ENCODE results near the gene OSBPL10.
"Not testable (repeated sequence)": the region's sequence is repeated elsewhere in the genome, so short reads cannot be mapped to it uniquely, and the experiment has no call there.

Gene OSBPL10

DNA sequence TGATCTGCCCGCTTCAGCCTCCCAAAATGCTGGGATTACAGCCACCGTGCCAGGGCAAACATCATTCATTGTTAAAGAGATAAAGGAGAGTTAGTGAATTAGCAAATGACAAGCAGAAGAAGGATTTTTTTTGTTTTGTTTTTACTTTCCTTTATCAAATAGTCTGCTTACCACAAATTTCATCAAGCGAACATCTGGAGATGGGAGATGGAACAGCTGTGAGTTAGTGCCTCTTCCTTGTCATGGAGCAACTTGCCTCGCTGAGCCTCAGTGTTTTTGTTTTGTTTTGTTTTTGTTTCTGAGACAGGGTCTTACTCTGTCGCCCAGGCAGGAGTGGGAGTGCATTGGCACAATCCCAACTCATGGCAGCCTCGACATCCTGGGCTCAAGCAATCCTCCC lies 16.4 kb upstream of the OSBPL10 start:
- no peak for DNase-seq
- Histone ChIP-seq H3K27me3 (no peaks in the 10 kb centered on the region), H3K9me3 (peaks cover 0 to 4% (median 0%) of the 10 kb centered on the region in 3 donors), H3K27ac (no peak overlapping the region), H3K36me3 (peaks cover 0 to 2% (median 0%) of the 10 kb centered on the region in 3 donors), H3K4me3 (no peak overlapping the region), H3K4me1 (no peaks in the 10 kb centered on the region)
- TF ChIP-seq, protein P1, sequence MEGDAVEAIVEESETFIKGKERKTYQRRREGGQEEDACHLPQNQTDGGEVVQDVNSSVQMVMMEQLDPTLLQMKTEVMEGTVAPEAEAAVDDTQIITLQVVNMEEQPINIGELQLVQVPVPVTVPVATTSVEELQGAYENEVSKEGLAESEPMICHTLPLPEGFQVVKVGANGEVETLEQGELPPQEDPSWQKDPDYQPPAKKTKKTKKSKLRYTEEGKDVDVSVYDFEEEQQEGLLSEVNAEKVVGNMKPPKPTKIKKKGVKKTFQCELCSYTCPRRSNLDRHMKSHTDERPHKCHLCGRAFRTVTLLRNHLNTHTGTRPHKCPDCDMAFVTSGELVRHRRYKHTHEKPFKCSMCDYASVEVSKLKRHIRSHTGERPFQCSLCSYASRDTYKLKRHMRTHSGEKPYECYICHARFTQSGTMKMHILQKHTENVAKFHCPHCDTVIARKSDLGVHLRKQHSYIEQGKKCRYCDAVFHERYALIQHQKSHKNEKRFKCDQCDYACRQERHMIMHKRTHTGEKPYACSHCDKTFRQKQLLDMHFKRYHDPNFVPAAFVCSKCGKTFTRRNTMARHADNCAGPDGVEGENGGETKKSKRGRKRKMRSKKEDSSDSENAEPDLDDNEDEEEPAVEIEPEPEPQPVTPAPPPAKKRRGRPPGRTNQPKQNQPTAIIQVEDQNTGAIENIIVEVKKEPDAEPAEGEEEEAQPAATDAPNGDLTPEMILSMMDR (IDR thresholded peaks at IDR 0.05) = no peak
- intact Hi-C loops (cut with DNase I; ENCODE audit: low total_unique reads) = no loop called here

DNA sequence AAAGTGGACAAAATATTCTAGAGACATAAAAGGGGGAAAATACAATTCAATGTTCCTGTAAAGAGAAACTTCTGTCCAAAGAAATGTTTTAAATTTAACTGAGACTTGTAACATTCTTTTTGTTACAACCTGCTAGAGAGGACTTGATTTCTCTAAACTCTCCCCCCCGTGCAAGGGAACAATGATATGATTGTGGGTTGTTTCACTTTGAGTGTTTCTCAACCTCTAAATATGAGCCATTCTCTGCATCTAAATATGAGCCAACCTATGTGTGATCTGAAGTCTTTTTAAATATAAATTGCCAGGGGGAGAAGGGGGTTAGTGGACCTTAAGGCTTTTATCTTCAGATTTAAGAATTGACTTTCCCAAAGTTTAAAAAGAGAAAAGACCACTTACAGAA lies 15.1 kb upstream of the OSBPL10 start:
- intact Hi-C loops (cut with DNase I; ENCODE audit: low total_unique reads) = no loop called here
- TF ChIP-seq, protein P1 (IDR thresholded peaks at IDR 0.05) = no peak
- H3K36me3 ChIP-seq = peaks cover 0 to 4% (median 0%) of the 10 kb centered on the region in 3 donors
- H3K27ac ChIP-seq = no peak overlapping the region
- H3K4me3 ChIP-seq = no peak overlapping the region
- no peaks in the 10 kb centered on the region for H3K27me3 ChIP-seq
- no peak for DNase-seq
- H3K4me1 ChIP-seq = no peaks in the 10 kb centered on the region
- H3K9me3 ChIP-seq = peaks cover 0 to 11% (median 0%) of the 10 kb centered on the region in 3 donors

DNA sequence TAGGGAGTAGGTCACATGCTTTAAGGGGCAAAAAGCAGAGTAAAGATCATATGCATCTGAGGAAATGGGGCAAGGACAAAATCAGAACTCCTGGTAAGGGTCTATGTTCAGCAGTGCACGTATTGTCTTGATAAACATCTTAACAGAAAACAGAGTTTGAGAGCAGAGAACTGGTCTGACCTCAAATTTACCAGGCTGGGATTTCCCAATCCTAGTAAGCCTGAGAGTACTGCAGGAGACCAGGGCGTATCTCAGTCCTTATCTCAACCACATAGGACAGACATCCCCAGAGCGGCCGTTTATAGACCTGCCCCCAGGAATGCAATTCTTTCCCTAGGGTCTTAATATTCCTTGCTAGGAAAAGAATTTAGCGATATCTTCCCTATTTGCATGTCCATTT lies 14.0 kb upstream of the OSBPL10 start:
- H3K4me1 ChIP-seq; DNase-seq; H3K27me3 ChIP-seq; H3K27ac ChIP-seq; intact Hi-C loops (cut with DNase I; ENCODE audit: low total_unique reads); H3K36me3 ChIP-seq; H3K4me3 ChIP-seq: not testable (repeated sequence)
- peaks cover 0 to 22% (median 11%) of the 10 kb centered on the region in 3 donors for H3K9me3 ChIP-seq

DNA sequence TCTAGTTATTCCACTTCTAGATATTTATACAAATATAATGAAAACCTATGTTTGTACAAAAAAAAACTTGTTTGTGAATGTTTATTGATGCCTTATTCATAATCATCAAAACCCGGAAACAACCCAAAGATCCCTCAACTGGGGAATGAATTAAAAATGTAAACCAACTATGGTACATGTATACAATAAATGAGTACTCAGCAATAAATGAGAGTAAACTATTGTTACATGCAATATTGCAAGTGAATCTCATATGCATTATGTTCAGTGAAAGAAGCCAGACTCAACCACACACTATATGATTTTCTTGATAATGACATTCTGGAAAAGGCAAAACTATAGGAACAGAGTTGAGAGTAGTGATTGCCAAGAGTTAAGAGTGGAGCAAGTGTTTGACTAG lies 12.8 kb upstream of the OSBPL10 start:
- intact Hi-C loops (cut with DNase I; ENCODE audit: low total_unique reads) = no loop called here
- H3K4me3 ChIP-seq = no peak overlapping the region
- H3K9me3 ChIP-seq = peaks cover 4 to 34% (median 21%) of the 10 kb centered on the region in 3 donors
- TF ChIP-seq, protein P1 (IDR thresholded peaks at IDR 0.05) = no peak
- DNase-seq = no peak
- no peaks in the 10 kb centered on the region for H3K27me3 ChIP-seq
- no peaks in the 10 kb centered on the region for H3K4me1 ChIP-seq
- peaks cover 0 to 4% (median 0%) of the 10 kb centered on the region in 3 donors for H3K36me3 ChIP-seq
- no peak overlapping the region for H3K27ac ChIP-seq

DNA sequence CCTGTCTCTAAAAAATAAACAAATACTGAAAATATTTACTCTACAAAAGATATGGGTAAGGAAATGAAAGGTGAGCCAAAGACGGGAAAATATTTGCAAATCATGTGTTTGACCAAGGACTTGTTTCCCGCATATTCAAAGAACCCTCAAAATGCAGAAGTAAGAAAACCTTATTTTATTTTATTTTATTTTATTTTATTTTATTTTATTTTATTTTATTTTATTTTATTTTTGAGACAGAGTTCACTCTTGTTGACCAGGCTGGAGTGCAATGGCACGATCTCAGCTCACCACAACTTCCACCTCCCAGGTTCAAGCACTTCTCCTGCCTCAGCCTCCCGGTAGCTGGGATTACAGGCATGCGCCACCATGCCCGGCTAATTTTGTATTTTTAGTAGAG lies 11.9 kb upstream of the OSBPL10 start:
- intact Hi-C loops (cut with DNase I; ENCODE audit: low total_unique reads); H3K36me3 ChIP-seq; H3K4me1 ChIP-seq; H3K27me3 ChIP-seq; H3K4me3 ChIP-seq; DNase-seq; H3K27ac ChIP-seq: not testable (repeated sequence)
- peaks cover 4 to 39% (median 25%) of the 10 kb centered on the region in 3 donors for H3K9me3 ChIP-seq

DNA sequence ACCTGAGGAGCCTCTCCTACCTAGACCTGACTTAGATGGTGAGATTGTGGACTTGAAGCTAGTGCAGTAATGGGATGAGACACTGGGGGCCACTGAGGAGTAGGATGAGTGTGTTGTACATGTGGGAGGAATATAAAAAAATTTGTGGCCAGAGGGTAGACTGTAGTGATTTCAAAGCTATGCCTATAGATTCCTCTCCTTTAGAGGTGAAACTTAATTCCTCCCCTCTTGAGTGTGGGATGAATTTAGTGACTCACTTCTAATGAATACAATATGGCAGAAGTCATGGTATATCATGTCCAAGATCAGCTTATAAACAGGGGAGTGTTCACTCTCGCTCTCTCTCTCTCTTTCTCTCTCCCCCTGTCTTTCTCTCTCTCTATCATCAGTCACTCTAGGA lies 7.2 kb upstream of the OSBPL10 start:
- no peaks in the 10 kb centered on the region for H3K27me3 ChIP-seq
- H3K9me3 ChIP-seq = peaks cover 4 to 39% (median 27%) of the 10 kb centered on the region in 3 donors
- H3K36me3 ChIP-seq = peaks cover 0 to 4% (median 0%) of the 10 kb centered on the region in 3 donors
- no peak overlapping the region for H3K4me3 ChIP-seq
- no peak overlapping the region for H3K27ac ChIP-seq
- TF ChIP-seq, protein P1 (IDR thresholded peaks at IDR 0.05) = no peak
- intact Hi-C loops (cut with DNase I; ENCODE audit: low total_unique reads) = no loop called here
- DNase-seq = no peak
- H3K4me1 ChIP-seq = no peaks in the 10 kb centered on the region

DNA sequence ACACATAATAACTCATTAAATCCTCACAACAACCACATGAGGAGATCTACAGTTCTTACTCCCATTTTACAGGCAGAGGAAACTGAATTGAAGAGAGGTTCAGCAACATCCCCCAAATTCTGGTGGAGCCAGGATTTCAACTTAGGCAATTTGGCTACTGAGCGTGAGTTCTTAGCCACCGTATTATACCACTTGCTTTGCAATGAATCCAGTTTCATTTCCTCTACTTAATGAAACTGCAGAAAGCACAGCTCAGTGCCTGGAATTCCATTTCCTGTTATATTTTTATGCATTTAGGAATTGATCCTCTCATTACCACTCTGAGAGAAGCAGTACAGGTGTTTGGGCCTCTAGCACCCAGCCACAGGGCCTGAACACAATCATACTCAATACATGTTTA lies 4.8 kb upstream of the OSBPL10 start:
- Histone ChIP-seq H3K36me3 (no peaks in the 10 kb centered on the region), H3K4me3 (no peak overlapping the region), H3K27me3 (no peaks in the 10 kb centered on the region), H3K27ac (no peak overlapping the region), H3K9me3 (peaks cover 4 to 25% (median 25%) of the 10 kb centered on the region in 3 donors), H3K4me1 (peaks cover 0 to 7% (median 3%) of the 10 kb centered on the region in 4 donors)
- DNase-seq = no peak
- TF ChIP-seq, protein P1 (IDR thresholded peaks at IDR 0.05) = no peak
- intact Hi-C loops (cut with DNase I; ENCODE audit: low total_unique reads) = no loop called here

All from tibial artery (tissue), 4 donors.